MM.1S (cell line): ENCODE data around the gene GFAP.

ENCODE experiments used
- DNase-seq: peaks from one replicate; pipeline ENCODE4 v3.0.0-alpha.2; 2015
- H2AFZ ChIP-seq: fragments of 300-600 bp; sonication (generic); 2 replicates; pipeline ENCODE4 v1.6.0; 2016; ENCODE audit warnings: antibody characterized with exemption, low read length
- H3F3A ChIP-seq: fragments of 300-600 bp; sonication (generic); 2 replicates; pipeline ENCODE4 v1.6.1; 2016; ENCODE audit warnings: mild to moderate bottlenecking, antibody characterized with exemption, low read length, moderate library complexity, mixed read lengths; ENCODE audit not compliant: insufficient read depth
- H3K27ac ChIP-seq: fragments of 300-600 bp; sonication (generic); 2 replicates; pipeline ENCODE4 v1.5.1; 2016; ENCODE audit warnings: mild to moderate bottlenecking, low read length
- H3K27me3 ChIP-seq: fragments of 300-600 bp; sonication (generic); replicated peaks from 2 replicates; pipeline ENCODE4 v1.6.0; 2016; ENCODE audit warnings: low read length; ENCODE audit not compliant: insufficient read depth
- H3K36me3 ChIP-seq: fragments of 300-600 bp; sonication (generic); replicated peaks from 2 replicates; pipeline ENCODE4 v1.6.1; 2016; ENCODE audit warnings: mild to moderate bottlenecking, low read length, mixed read lengths; ENCODE audit not compliant: insufficient read depth
- H3K4me1 ChIP-seq: fragments of 300-600 bp; sonication (generic); 2 replicates; pipeline ENCODE4 v1.6.1; 2016; ENCODE audit warnings: low read length, mixed read lengths
- H3K4me2 ChIP-seq: fragments of 300-600 bp; sonication (generic); 2 replicates; pipeline ENCODE4 v1.6.0; 2016; ENCODE audit warnings: low read depth, low read length
- H3K4me3 ChIP-seq: fragments of 300-600 bp; sonication (generic); 2 replicates; pipeline ENCODE4 v1.5.1; 2016; ENCODE audit warnings: low read length, mixed read lengths
- H3K79me2 ChIP-seq: fragments of 300-600 bp; sonication (generic); 2 replicates; pipeline ENCODE4 v1.6.1; 2016; ENCODE audit warnings: mixed run types, low read length, mixed read lengths
- H3K9ac ChIP-seq: fragments of 300-600 bp; sonication (generic); 2 replicates; pipeline ENCODE4 v1.6.1; 2016; ENCODE audit warnings: low read length, mixed read lengths
- H3K9me2 ChIP-seq: fragments of 300-600 bp; sonication (generic); replicated peaks from 2 replicates; pipeline ENCODE4 v1.6.1; 2016; ENCODE audit warnings: mild to moderate bottlenecking, low read length, mixed read lengths; ENCODE audit not compliant: insufficient read depth
- H3K9me3 ChIP-seq: fragments of 300-600 bp; sonication (generic); replicated peaks from 2 replicates; pipeline ENCODE4 v1.6.1; 2016; ENCODE audit warnings: mild to moderate bottlenecking, low read length, mixed read lengths; ENCODE audit not compliant: insufficient read depth
- H4K20me1 ChIP-seq: fragments of 300-600 bp; sonication (generic); 2 replicates; pipeline ENCODE4 v1.6.1; 2016; ENCODE audit warnings: mild to moderate bottlenecking, low read length, moderate library complexity, mixed read lengths; ENCODE audit not compliant: insufficient read depth
- CTCF ChIP-seq: fragments of 300-600 bp; sonication (generic); IDR thresholded peaks from 2 replicates; pipeline ENCODE4 v1.5.1; 2016; ENCODE audit warnings: antibody characterized with exemption, low read length, mixed read lengths
- EZH2 ChIP-seq: fragments of 300-600 bp; sonication (generic); optimal IDR thresholded peaks from 2 replicates; pipeline ENCODE3; 2017; ENCODE audit warnings: low read depth, mild to moderate bottlenecking, antibody characterized with exemption, low read length, mixed read lengths
- EZH2phosphoT487 ChIP-seq: fragments of 300-600 bp; sonication (generic); IDR thresholded peaks from 2 replicates; pipeline ENCODE4 v1.6.1; 2018; ENCODE audit warnings: antibody characterized with exemption, low read length

GFAP gene

GRCh38 chr17:44930667-44931066 lies 15.4 kb upstream of the GFAP start:
- no peak overlapping the region for H2AFZ ChIP-seq

DNA sequence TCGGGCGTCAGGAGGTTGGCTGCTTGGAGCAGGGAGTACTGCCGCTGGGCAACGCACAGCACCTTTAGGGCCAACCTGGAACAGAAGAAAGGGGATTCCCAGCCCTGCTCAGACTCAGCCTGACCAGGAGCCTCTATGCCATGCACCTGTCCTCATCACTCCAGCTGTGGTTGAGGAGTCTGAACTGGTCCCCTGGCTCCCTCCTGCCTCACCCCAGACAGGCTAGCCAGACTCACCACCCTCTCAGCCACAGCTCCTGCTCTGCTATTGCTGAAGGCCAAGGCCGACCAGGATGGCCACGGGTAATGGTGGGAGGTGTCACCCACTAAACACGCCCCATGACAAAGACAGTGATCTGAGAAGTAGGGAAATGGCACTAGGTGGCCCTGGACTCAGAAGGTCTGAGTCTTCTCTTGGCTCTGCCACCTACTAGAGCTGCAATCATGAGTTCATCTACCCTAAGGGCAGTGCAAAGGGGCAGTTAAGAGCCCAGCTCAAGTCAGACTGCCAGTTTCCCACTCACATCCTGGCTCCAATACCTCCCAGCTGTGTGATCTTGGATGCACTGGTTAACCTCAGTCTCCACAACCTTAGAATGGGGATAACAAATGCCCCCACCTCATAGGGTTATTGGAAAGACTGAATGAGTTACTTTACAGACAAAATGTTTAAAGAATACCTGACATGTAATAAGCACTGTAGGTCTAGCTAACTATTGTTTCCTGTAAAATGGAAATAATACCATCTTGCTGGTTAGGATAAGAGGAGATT lies 13.8 kb upstream of the GFAP start:
- H3K9me2 ChIP-seq: no peaks in the 10 kb centered on the region
- no peak overlapping the region for H2AFZ ChIP-seq
- H3K4me2 ChIP-seq: no peak overlapping the region
- DNase-seq: no peak
- H3K27ac ChIP-seq: no peak overlapping the region
- no peaks in the 10 kb centered on the region for H3K79me2 ChIP-seq
- H3K9ac ChIP-seq: no peak overlapping the region
- no peak for TF ChIP-seq EZH2phosphoT487
- no peak for TF ChIP-seq CTCF
- TF ChIP-seq EZH2: no peak
- H3F3A ChIP-seq: peaks cover 6% of the 10 kb centered on the region
- peaks cover 16% of the 10 kb centered on the region for H3K36me3 ChIP-seq
- H3K27me3 ChIP-seq: no peaks in the 10 kb centered on the region
- H3K4me3 ChIP-seq: no peak overlapping the region
- H3K9me3 ChIP-seq: no peaks in the 10 kb centered on the region
- H3K4me1 ChIP-seq: no peaks in the 10 kb centered on the region
- H4K20me1 ChIP-seq: no peaks in the 10 kb centered on the region

More at GRCh38 chr17:44930667-44931066, 15.4 kb upstream of the GFAP start:
- Histone ChIP-seq H3K27me3 (no peaks in the 10 kb centered on the region), H3K9me2 (no peaks in the 10 kb centered on the region), H3K4me1 (no peaks in the 10 kb centered on the region), H3K79me2 (peaks cover 8% of the 10 kb centered on the region), H3K4me2 (no peak overlapping the region), H3K36me3 (peaks cover 16% of the 10 kb centered on the region), H3K9ac (no peak overlapping the region), H3K9me3 (no peaks in the 10 kb centered on the region), H3F3A (0 out of 2 replicates have a peak, but pooled peaks cover 3% of the 10 kb centered on the region), H3K27ac (no peak overlapping the region), H3K4me3 (no peak overlapping the region), H4K20me1 (no peaks in the 10 kb centered on the region; the same call in 1 of the 2 replicates)
- no peak for DNase-seq
- TF ChIP-seq CTCF (no peak), EZH2 (no peak), EZH2phosphoT487 (no peak)

DNA sequence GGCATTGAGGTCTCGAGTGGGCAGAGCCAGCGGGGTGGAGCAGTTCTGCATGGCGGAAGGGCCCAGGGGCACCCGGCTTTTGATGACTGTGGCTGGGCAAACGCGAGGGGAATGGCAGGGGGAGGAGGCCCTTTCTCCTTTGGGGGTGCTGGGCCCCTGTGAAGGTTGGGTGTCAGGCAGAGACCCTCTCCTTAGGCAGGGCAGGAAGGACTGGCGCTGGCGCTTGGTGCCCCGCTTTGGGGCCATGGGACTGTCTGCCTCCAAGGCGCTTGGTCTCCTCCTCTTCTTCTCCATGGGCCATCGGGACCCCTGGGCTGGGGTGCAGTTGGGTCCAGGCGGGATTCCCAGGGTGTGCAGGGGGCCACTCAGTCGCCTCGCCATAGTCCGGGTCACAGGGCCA lies 12.8 kb upstream of the GFAP start:
- no peak for TF ChIP-seq EZH2
- TF ChIP-seq CTCF: no peak
- no peak for TF ChIP-seq EZH2phosphoT487
- no peak for DNase-seq
- H3K9ac ChIP-seq: no peak overlapping the region
- no peaks in the 10 kb centered on the region for H3K9me3 ChIP-seq
- H3K9me2 ChIP-seq: no peaks in the 10 kb centered on the region
- peaks cover 16% of the 10 kb centered on the region for H3K36me3 ChIP-seq
- no peak overlapping the region for H3K27ac ChIP-seq
- H3K4me2 ChIP-seq: no peak overlapping the region
- no peak overlapping the region for H2AFZ ChIP-seq
- peaks cover 8% of the 10 kb centered on the region for H3F3A ChIP-seq
- no peaks in the 10 kb centered on the region for H3K27me3 ChIP-seq
- no peaks in the 10 kb centered on the region for H3K4me1 ChIP-seq
- H4K20me1 ChIP-seq: no peaks in the 10 kb centered on the region
- H3K79me2 ChIP-seq: no peaks in the 10 kb centered on the region
- H3K4me3 ChIP-seq: no peak overlapping the region
